Keratinocyte (primary cell): ENCODE data around the gene GIPC3. TPM values are rescaled to one million over a fixed set of nuclear protein-coding genes. Genes with fewer than 3 reads are reported as not detected.

Experiments
- DNase-seq: peaks from one replicate; pipeline ENCODE4 v3.0.0-alpha.2; 2011; ENCODE audit warnings: low read depth, missing footprints, low spot score
- FAIRE-seq: peaks from 2 replicates; lab custom pipeline; 2011; peaks lifted over from hg19 to GRCh38; lab: Jason Lieb, UNC
- H2AFZ ChIP-seq: 2 replicates; pipeline ENCODE4 v1.6.0; 2012; ENCODE audit warnings: low read length, control low read depth, inconsistent platforms; ENCODE audit not compliant: control insufficient read depth
- H3K27ac ChIP-seq: 2 replicates; pipeline ENCODE4 v1.5.1; 2011; ENCODE audit warnings: low read length; ENCODE audit not compliant: control insufficient read depth, insufficient read depth
- H3K27me3 ChIP-seq: 3 replicates; pipeline ENCODE4 v1.6.0; 2011; ENCODE audit warnings: low read length; ENCODE audit not compliant: control insufficient read depth, insufficient read depth; ENCODE audit errors: extremely low read depth
- H3K36me3 ChIP-seq, 2 experiments: 2 replicates in 1 of 2; 3 replicates in 1 of 2; pipeline ENCODE4 v1.5.1; 2011; ENCODE audit warnings: low read length in 2 of 2, mild to moderate bottlenecking in 1 of 2; ENCODE audit not compliant: control insufficient read depth in 2 of 2, insufficient read depth in 2 of 2; ENCODE audit errors: extremely low read depth in 1 of 2
- H3K4me1 ChIP-seq: 3 replicates; pipeline ENCODE4 v1.5.1; 2011; ENCODE audit warnings: low read length; ENCODE audit not compliant: control insufficient read depth, insufficient read depth; ENCODE audit errors: extremely low read depth
- H3K4me2 ChIP-seq: 3 replicates; pipeline ENCODE4 v1.6.0; 2011; ENCODE audit warnings: low read depth, low read length; ENCODE audit not compliant: control insufficient read depth, insufficient read depth; ENCODE audit errors: extremely low read depth
- H3K4me3 ChIP-seq, 3 experiments: fragments of 200-600 bp in 1 of 3; sonication (generic) in 1 of 3; 2 replicates in 2 of 3; 3 replicates in 1 of 3; pipeline ENCODE4 v1.5.1; 2011 to 2016; ENCODE audit warnings: low read length in 3 of 3, mild to moderate bottlenecking in 3 of 3, control low read depth in 2 of 3, inconsistent platforms in 1 of 3, low read depth in 1 of 3, mixed read lengths in 1 of 3, mixed run types in 1 of 3, moderate library complexity in 1 of 3; ENCODE audit not compliant: control insufficient read depth in 2 of 3, insufficient read depth in 2 of 3; ENCODE audit errors: extremely low read depth in 1 of 3
- H3K79me2 ChIP-seq: 2 replicates; pipeline ENCODE4 v1.6.0; 2012; ENCODE audit warnings: low read length; ENCODE audit not compliant: control insufficient read depth, insufficient read depth
- H3K9ac ChIP-seq: 3 replicates; pipeline ENCODE4 v1.6.0; 2011; ENCODE audit warnings: low read length; ENCODE audit not compliant: control insufficient read depth, insufficient read depth; ENCODE audit errors: extremely low read depth
- H3K9me1 ChIP-seq: 3 replicates; pipeline ENCODE4 v1.6.0; 2011; ENCODE audit warnings: low read length; ENCODE audit not compliant: control insufficient read depth, insufficient read depth; ENCODE audit errors: extremely low read depth
- H3K9me3 ChIP-seq: 2 replicates; pipeline ENCODE4 v1.5.1; 2012; ENCODE audit warnings: low read depth, low read length; ENCODE audit not compliant: control insufficient read depth
- H4K20me1 ChIP-seq: 3 replicates; pipeline ENCODE4 v1.6.0; 2011; ENCODE audit warnings: low read length; ENCODE audit not compliant: control insufficient read depth, insufficient read depth; ENCODE audit errors: extremely low read depth
- EZH2 ChIP-seq: IDR thresholded peaks from one replicate; pipeline ENCODE4 v1.6.1; 2012; ENCODE audit warnings: inconsistent platforms, mild to moderate bottlenecking, low read length, moderate library complexity
- dilution Hi-C: fragments of 300-500 bp; cut with MboI; formaldehyde crosslinking; loops from one replicate; pipeline ENCODE4 v1.7.0; 2020; ENCODE audit warnings: low sequenced_read_pairs; ENCODE audit not compliant: extremely low pct_ligation_motif_present
- polyA plus RNA-seq, 5 experiments: library from polyadenylated mRNA; depleted of rRNA in 3 of 5; stranded (reverse) in 3 of 5; stranded (forward) in 1 of 5; unstranded in 1 of 5; fragments of >200 nt; gene quantifications; 1 replicate in 1 of 5; 2 replicates in 3 of 5; 3 replicates in 1 of 5; pipeline versions ENCODE4 v1.2.1 to v1.2.3, GENCODE V29; 2011 to 2012; ENCODE audit warnings: missing spikeins in 2 of 5, low read depth in 1 of 5, low replicate concordance in 1 of 5
- TF ChIP-seq, protein P1 (sequence below), 3 experiments: IDR thresholded peaks in 1 of 3; conservative IDR thresholded peaks in 1 of 3; optimal IDR thresholded peaks in 1 of 3; 2 replicates in 2 of 3; 3 replicates in 1 of 3; pipeline versions ENCODE3 to v1.5.1; 2011; ENCODE audit warnings: low read length in 3 of 3, mild to moderate bottlenecking in 3 of 3, moderate library complexity in 2 of 3, control low read depth in 1 of 3, inconsistent platforms in 1 of 3; ENCODE audit not compliant: insufficient read depth in 2 of 3; ENCODE audit errors: extremely low read depth in 1 of 3

The GIPC3 gene
- polyA plus RNA-seq, 1 donor (not counting 4 experiments of a cell fraction or from before 2014, with no cell fraction given), result not detected

DNA sequence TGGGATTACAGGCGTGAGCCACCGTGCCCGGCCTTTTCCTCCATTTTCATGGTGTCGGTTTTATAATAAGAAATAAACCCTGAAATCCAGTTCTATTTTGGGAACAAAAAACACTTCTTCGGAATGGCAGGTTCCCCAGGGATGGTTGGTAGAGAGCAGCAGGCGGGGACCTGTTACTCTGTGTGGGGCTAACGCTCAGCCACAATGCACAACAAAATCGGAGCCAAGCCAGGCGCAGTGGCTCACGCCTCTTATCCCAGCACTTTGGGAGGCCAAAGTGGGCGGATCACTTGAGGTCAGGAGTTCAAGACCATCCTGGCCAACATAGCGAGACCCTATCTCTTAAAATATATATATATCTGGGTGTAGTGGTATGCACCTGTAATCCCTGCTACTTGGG lies 15.7 kb downstream of the GIPC3 start:
- Histone ChIP-seq H3K4me3 (no peak overlapping the region), H3K27me3 (peaks cover 13% of the 10 kb centered on the region), H3K4me1 (no peaks in the 10 kb centered on the region), H2AFZ (no peak overlapping the region), H4K20me1 (no peaks in the 10 kb centered on the region), H3K9me3 (no peaks in the 10 kb centered on the region), H3K9ac (no peak overlapping the region), H3K79me2 (no peaks in the 10 kb centered on the region), H3K27ac (no peak overlapping the region), H3K9me1 (no peaks in the 10 kb centered on the region), H3K4me2 (no peak overlapping the region), H3K36me3 (no peaks in the 10 kb centered on the region)
- no peak for DNase-seq
- dilution Hi-C loops, result no loop called here
- no peak for TF ChIP-seq EZH2
- TF ChIP-seq, protein P1, sequence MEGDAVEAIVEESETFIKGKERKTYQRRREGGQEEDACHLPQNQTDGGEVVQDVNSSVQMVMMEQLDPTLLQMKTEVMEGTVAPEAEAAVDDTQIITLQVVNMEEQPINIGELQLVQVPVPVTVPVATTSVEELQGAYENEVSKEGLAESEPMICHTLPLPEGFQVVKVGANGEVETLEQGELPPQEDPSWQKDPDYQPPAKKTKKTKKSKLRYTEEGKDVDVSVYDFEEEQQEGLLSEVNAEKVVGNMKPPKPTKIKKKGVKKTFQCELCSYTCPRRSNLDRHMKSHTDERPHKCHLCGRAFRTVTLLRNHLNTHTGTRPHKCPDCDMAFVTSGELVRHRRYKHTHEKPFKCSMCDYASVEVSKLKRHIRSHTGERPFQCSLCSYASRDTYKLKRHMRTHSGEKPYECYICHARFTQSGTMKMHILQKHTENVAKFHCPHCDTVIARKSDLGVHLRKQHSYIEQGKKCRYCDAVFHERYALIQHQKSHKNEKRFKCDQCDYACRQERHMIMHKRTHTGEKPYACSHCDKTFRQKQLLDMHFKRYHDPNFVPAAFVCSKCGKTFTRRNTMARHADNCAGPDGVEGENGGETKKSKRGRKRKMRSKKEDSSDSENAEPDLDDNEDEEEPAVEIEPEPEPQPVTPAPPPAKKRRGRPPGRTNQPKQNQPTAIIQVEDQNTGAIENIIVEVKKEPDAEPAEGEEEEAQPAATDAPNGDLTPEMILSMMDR (optimal IDR thresholded peaks at IDR 0.05 in 1 of 3, IDR thresholded peaks at IDR 0.05 in 1 of 3, conservative IDR thresholded peaks at IDR 0.05 in 1 of 3; ENCODE audit: extremely low read depth in 1 of 3, insufficient read depth in 2 of 3, low read length in 3 of 3), result no peak
- FAIRE-seq, result no peak

DNA sequence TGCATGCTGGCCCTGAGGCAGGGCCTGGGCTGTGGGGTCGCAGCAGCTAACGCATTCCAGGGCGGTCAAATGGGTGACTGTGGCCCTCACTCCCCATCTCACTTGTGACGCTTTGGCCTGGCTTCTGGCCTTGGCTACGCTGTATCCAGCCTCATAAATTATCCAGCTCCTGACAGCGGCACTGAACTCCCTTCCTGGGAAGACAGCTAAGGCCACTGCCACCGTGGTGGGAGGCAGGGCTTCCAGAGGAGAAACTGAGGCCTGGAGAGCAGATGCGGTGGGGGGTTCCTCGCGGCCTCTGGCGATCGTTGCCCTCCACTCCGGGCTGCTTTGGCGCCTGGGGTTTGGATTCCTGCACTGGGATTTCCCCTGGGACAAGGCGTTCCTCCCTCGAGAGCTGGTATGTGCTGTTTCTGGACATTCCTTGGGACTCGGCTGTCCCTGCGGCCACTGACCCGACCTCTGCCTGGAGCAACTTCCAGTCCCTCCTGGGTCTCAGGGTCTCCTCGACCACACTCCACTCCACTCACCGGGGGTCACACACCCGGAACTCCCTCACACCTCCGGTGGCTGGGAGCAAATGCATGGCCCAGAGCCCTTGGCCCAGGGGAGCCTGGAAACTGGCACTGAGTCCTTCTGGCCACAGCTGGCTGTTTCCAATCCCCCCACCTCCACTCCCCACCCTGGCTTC lies 18.0 kb downstream of the GIPC3 start:
- H3K4me1 ChIP-seq, result no peaks in the 10 kb centered on the region
- no peak overlapping the region for H3K4me2 ChIP-seq
- no peaks in the 10 kb centered on the region for H3K9me1 ChIP-seq
- no peak overlapping the region for H2AFZ ChIP-seq
- no peak overlapping the region for H3K27ac ChIP-seq
- dilution Hi-C loops, result no loop called here
- no peak overlapping the region for H3K4me3 ChIP-seq
- H3K36me3 ChIP-seq, result no peaks in the 10 kb centered on the region
- FAIRE-seq (no peak), DNase-seq (no peak)
- no peaks in the 10 kb centered on the region for H3K79me2 ChIP-seq
- no peak for TF ChIP-seq EZH2
- TF ChIP-seq, protein P1 (optimal IDR thresholded peaks at IDR 0.05 in 1 of 3, IDR thresholded peaks at IDR 0.05 in 1 of 3, conservative IDR thresholded peaks at IDR 0.05 in 1 of 3; ENCODE audit: extremely low read depth in 1 of 3, insufficient read depth in 2 of 3, low read length in 3 of 3), result no peak
- no peaks in the 10 kb centered on the region for H4K20me1 ChIP-seq
- H3K9me3 ChIP-seq, result no peaks in the 10 kb centered on the region
- no peak overlapping the region for H3K9ac ChIP-seq
- H3K27me3 ChIP-seq, result peaks cover 16% of the 10 kb centered on the region
